Adipocyte (in vitro differentiated cells): Measurements from ENCODE around the gene AUTS2.
A peak's percentile ranks its signal among the peaks of the same experiment; 100 is the strongest.

Source experiments
- DNase-seq: peaks from one replicate; pipeline ENCODE4 v3.0.0-alpha.2; 2015; ENCODE audit warnings: low read depth
- H3K27me3 ChIP-seq: replicated peaks from 2 replicates; pipeline ENCODE4 v1.7.0; 2013; ENCODE audit warnings: mild to moderate bottlenecking, low read length, moderate library complexity; ENCODE audit not compliant: control insufficient read depth, insufficient read depth
- H3K36me3 ChIP-seq: 2 replicates; pipeline ENCODE4 v1.7.0; 2013; ENCODE audit warnings: low read length, mild to moderate bottlenecking, moderate library complexity; ENCODE audit not compliant: control insufficient read depth, insufficient read depth, severe bottlenecking
- H3K4me1 ChIP-seq: 2 replicates; pipeline ENCODE4 v1.7.0; 2013; ENCODE audit warnings: mild to moderate bottlenecking, low read length, moderate library complexity; ENCODE audit not compliant: control insufficient read depth, insufficient read depth
- H3K4me3 ChIP-seq: 2 replicates; pipeline ENCODE4 v1.7.0; 2013; ENCODE audit warnings: mild to moderate bottlenecking, low read length, moderate library complexity
- H3K9ac ChIP-seq: 2 replicates; pipeline ENCODE4 v1.7.0; 2013; ENCODE audit warnings: mild to moderate bottlenecking, low read length, moderate library complexity
- H3K9me3 ChIP-seq: 2 replicates; pipeline ENCODE4 v1.7.0; 2013; ENCODE audit warnings: mild to moderate bottlenecking, low read length, moderate library complexity; ENCODE audit not compliant: control insufficient read depth

AUTS2 gene

GRCh38 chr7:70052691-70053090 is 454.4 kb downstream of the AUTS2 start:
- DNase-seq, result peak; percentile 69
- no peaks in the 10 kb centered on the region for H3K27me3 ChIP-seq
- no peaks in the 10 kb centered on the region for H3K9me3 ChIP-seq

DNA sequence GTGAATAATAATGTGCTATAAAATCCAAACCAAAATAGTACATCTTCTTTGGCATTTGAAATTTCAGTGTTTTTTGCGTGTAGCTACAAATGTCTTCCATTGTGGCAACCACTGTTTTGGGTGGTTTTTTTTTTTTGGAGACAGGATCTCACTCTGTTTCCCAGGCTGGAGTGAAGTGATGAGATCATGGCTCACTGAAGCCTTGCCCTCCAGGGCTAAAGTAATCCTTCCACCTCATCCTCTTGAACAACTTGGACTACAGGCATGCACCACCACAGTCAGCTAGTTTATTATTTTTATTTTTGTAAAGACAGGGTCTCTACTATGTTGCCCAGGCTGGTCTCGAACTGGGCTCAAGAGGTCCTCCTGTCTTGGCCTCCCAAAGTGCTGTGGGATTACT is 455.1 kb downstream of the AUTS2 start:
- Histone ChIP-seq H3K36me3 (no peaks in the 10 kb centered on the region), H3K4me3 (no peak overlapping the region), H3K27me3 (no peaks in the 10 kb centered on the region), H3K9me3 (no peaks in the 10 kb centered on the region), H3K4me1 (peaks cover 22% of the 10 kb centered on the region), H3K9ac (no peak overlapping the region)
- peak; percentile 34 for DNase-seq

More at GRCh38 chr7:70052691-70053090, 454.4 kb downstream of the AUTS2 start:
- Histone ChIP-seq H3K36me3 (no peaks in the 10 kb centered on the region), H3K4me3 (no peak overlapping the region), H3K9ac (no peak overlapping the region), H3K4me1 (peaks cover 22% of the 10 kb centered on the region)

- no peaks in the 10 kb centered on the region for H3K27me3 ChIP-seq
- no peaks in the 10 kb centered on the region for H3K9me3 ChIP-seq
- H3K9ac ChIP-seq, result no peak overlapping the region
- no peaks in the 10 kb centered on the region for H3K36me3 ChIP-seq
- DNase-seq, result no peak
- no peak overlapping the region for H3K4me3 ChIP-seq
- H3K4me1 ChIP-seq, result peaks cover 22% of the 10 kb centered on the region
Observed at GRCh38 chr7:70053989-70054388, 455.7 kb downstream of the AUTS2 start.

DNA sequence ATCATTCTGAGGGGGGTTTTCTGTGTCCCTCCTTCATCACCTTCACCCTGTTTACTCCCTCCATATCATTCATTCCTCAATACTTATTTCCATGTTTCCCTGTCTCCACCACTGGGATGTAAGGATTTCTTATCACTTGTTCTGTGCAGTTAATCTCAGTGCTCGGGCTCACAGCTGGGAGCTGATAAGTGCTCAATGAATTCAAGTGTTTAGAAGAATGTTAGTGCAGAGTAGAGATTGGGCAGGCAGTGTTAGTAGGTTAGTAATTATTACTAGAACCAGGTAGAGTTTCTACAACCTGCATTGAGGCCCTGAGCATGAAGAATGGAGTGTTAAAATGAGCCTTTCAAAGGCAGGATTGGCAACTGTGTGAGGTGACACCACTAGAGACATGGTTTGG is 458.1 kb downstream of the AUTS2 start:
- Histone ChIP-seq H3K27me3 (no peaks in the 10 kb centered on the region), H3K4me1 (peaks cover 27% of the 10 kb centered on the region), H3K9ac (no peak overlapping the region), H3K4me3 (no peak overlapping the region), H3K36me3 (no peaks in the 10 kb centered on the region), H3K9me3 (no peaks in the 10 kb centered on the region)
- DNase-seq, result no peak

GRCh38 chr7:70060298-70061068 is 462.2 kb downstream of the AUTS2 start:
- Histone ChIP-seq H3K4me3 (no peak overlapping the region), H3K27me3 (no peaks in the 10 kb centered on the region), H3K9ac (no peak overlapping the region), H3K4me1 (peaks cover 27% of the 10 kb centered on the region), H3K9me3 (no peaks in the 10 kb centered on the region), H3K36me3 (no peaks in the 10 kb centered on the region)
- no peak for DNase-seq

GRCh38 chr7:70063371-70063770 is 465.1 kb downstream of the AUTS2 start:
- Histone ChIP-seq H3K9ac (no peak overlapping the region), H3K9me3 (no peaks in the 10 kb centered on the region), H3K4me3 (no peak overlapping the region)

GRCh38 chr7:70063927-70064326 is 465.7 kb downstream of the AUTS2 start:
- Histone ChIP-seq H3K9me3 (no peaks in the 10 kb centered on the region), H3K4me1 (peaks cover 26% of the 10 kb centered on the region), H3K36me3 (no peaks in the 10 kb centered on the region), H3K9ac (no peak overlapping the region), H3K27me3 (no peaks in the 10 kb centered on the region), H3K4me3 (no peak overlapping the region)
- no peak for DNase-seq

More at GRCh38 chr7:70063371-70063770, 465.1 kb downstream of the AUTS2 start:
- H3K4me1 ChIP-seq, result peaks cover 26% of the 10 kb centered on the region
- H3K36me3 ChIP-seq, result no peaks in the 10 kb centered on the region
- H3K27me3 ChIP-seq, result no peaks in the 10 kb centered on the region
- no peak for DNase-seq

GRCh38 chr7:70066844-70067243 is 468.6 kb downstream of the AUTS2 start:
- H3K9me3 ChIP-seq, result no peaks in the 10 kb centered on the region
- H3K4me3 ChIP-seq, result no peak overlapping the region
- no peaks in the 10 kb centered on the region for H3K27me3 ChIP-seq
- H3K36me3 ChIP-seq, result no peaks in the 10 kb centered on the region
- H3K9ac ChIP-seq, result no peak overlapping the region
- peaks cover 20% of the 10 kb centered on the region for H3K4me1 ChIP-seq
- no peak for DNase-seq

DNA sequence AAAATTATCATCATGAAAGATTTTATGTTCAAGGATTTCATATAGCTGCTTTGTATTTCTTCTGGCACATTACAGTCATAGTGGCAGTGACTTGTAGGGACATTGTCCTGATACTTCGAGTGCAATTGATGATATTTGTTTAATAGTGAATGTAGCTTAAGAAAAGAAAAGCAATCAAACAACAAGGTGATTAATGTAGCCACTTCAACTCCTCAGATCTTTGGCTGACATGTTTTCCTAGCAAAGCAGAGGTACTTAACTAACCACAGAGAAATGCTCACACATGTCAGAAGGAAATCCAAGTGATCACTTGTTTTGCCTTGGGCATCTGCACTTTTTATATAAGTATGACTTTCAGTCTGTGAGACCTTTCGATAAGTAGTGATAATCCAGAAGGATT is 470.3 kb downstream of the AUTS2 start:
- no peak overlapping the region for H3K4me3 ChIP-seq
- no peak overlapping the region for H3K9ac ChIP-seq
- DNase-seq, result no peak
- H3K9me3 ChIP-seq, result no peaks in the 10 kb centered on the region
- H3K27me3 ChIP-seq, result no peaks in the 10 kb centered on the region
- H3K36me3 ChIP-seq, result no peaks in the 10 kb centered on the region
- H3K4me1 ChIP-seq, result peaks cover 9% of the 10 kb centered on the region

DNA sequence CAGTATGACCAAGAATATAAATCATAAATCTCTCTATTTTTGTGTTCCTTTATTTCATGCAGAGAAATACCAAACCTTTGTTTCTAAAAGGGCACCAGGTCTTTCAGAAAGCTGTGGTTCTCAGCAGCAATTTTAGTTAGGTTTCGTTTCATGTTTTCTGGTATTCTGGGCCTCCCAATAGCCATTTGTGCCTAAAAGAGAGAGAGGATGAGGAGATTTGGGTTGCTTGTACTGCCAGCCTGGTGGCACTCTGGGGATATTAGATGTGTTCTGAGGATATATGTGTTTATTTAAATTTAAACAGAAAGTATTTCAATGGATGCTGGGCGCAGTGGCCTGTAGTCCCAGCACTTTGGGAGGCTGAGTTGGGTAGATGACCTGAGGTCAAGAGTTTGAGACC is 471.7 kb downstream of the AUTS2 start:
- H3K36me3 ChIP-seq, result no peaks in the 10 kb centered on the region
- no peak for DNase-seq
- no peaks in the 10 kb centered on the region for H3K4me1 ChIP-seq
- no peaks in the 10 kb centered on the region for H3K9me3 ChIP-seq
- H3K4me3 ChIP-seq, result no peak overlapping the region
- H3K27me3 ChIP-seq, result no peaks in the 10 kb centered on the region
- no peak overlapping the region for H3K9ac ChIP-seq

DNA sequence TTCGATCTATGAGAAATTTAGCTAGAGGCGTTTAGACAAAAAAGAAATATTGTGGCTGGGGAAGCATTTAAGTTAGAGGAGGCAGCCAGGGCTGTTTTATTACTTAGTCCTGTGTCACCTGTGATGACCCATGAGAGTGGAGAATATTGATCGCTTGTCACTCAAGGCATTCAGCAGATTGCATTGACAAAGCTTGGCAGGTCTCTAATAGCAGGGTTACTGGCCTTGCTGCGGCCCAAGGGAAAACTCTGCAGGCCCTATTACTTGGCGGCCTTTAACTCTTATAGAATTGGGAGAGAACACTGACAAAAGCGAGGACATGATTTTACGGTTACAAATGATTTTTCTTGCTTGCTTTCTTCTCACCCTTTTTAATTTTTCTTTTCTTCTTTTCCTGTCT is 473.5 kb downstream of the AUTS2 start:
- no peak for DNase-seq
- Histone ChIP-seq H3K9ac (no peak overlapping the region), H3K4me3 (no peak overlapping the region), H3K4me1 (no peaks in the 10 kb centered on the region), H3K36me3 (no peaks in the 10 kb centered on the region), H3K9me3 (no peaks in the 10 kb centered on the region), H3K27me3 (no peaks in the 10 kb centered on the region)

DNA sequence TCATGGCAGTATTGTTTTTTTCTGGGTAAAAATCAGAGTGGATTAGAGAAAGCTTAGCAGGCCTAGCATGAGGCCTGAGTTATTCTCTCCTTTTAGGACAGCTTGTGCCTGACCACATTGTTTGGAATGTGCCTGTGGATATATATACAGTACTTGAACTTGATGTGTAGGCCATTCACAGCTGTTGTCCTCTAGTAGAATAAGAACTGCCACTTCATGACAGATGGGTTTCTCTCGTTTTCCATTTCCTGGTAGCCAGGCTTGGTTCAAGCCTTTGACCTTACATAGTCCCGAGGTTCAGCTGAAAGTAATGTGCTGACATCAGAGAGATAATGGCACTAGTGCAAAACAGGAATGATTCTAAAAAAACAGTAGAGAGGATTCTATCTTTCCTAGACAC is 473.9 kb downstream of the AUTS2 start:
- no peaks in the 10 kb centered on the region for H3K27me3 ChIP-seq
- no peak overlapping the region for H3K4me3 ChIP-seq
- no peaks in the 10 kb centered on the region for H3K36me3 ChIP-seq
- no peak overlapping the region for H3K9ac ChIP-seq
- DNase-seq, result peak; percentile 74
- H3K9me3 ChIP-seq, result no peaks in the 10 kb centered on the region
- no peaks in the 10 kb centered on the region for H3K4me1 ChIP-seq
